GM19099 (cell line): ENCODE measurements around the gene FSIP1.

Source experiments
- POLR2A ChIP-seq: IDR thresholded peaks from 3 replicates; pipeline ENCODE4 v1.6.1; 2011; ENCODE audit warnings: low read depth; ENCODE audit not compliant: insufficient read length; ENCODE audit errors: extremely low read depth

The FSIP1 gene

GRCh38 chr15:39642011-39642640 lies 140.5 kb downstream of the FSIP1 start:
- no peak for TF ChIP-seq POLR2A

- TF ChIP-seq POLR2A: no peak
Measured at GRCh38 chr15:39641191-39641889, 141.3 kb downstream of the FSIP1 start.

GRCh38 chr15:39640665-39641064 lies 142.0 kb downstream of the FSIP1 start:
- no peak for TF ChIP-seq POLR2A

DNA sequence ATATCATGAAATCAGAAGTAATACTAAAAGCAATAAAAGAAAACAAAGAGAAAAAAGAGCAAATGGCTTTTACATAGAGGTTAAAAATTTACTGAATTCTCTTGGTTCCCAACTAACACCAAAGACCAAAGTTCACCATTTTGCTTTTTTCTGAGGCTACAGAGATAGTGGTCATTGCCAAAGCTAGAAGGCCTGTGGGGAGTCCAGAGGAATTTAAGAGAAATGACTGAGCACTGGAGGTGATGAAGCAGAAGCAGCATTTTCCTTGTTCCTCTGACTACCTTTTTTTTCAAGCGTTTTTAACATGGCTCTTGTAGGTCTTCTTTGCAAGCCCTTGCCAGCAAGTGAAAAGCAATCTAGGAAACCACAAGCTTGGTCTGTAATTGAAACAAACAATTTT lies 143.6 kb downstream of the FSIP1 start:
- TF ChIP-seq POLR2A: no peak

GRCh38 chr15:39638041-39638440 lies 144.6 kb downstream of the FSIP1 start:
- no peak for TF ChIP-seq POLR2A

- TF ChIP-seq POLR2A: no peak
Measured at GRCh38 chr15:39631357-39631756, 151.3 kb downstream of the FSIP1 start.

DNA sequence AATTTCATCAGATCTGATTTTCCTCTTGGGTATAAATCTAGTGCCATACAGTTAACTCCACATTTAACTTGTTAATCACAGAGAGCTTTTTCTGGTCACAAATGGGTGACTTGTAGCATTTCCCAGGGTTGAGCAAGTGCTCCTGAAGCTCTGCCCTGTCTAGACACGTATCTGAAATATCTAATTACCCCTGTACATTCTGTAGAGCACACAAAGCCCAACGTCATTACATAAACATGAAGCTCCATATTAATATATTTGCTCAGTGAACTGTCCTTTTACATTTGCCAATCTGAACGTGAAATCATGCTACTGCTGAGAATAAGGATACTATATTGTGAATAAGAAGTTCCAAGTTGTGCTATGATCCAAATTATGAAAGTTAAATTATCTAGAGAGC lies 152.7 kb downstream of the FSIP1 start:
- no peak for TF ChIP-seq POLR2A

- no peak for TF ChIP-seq POLR2A
Measured at GRCh38 chr15:39629371-39629770, 153.3 kb downstream of the FSIP1 start.

DNA sequence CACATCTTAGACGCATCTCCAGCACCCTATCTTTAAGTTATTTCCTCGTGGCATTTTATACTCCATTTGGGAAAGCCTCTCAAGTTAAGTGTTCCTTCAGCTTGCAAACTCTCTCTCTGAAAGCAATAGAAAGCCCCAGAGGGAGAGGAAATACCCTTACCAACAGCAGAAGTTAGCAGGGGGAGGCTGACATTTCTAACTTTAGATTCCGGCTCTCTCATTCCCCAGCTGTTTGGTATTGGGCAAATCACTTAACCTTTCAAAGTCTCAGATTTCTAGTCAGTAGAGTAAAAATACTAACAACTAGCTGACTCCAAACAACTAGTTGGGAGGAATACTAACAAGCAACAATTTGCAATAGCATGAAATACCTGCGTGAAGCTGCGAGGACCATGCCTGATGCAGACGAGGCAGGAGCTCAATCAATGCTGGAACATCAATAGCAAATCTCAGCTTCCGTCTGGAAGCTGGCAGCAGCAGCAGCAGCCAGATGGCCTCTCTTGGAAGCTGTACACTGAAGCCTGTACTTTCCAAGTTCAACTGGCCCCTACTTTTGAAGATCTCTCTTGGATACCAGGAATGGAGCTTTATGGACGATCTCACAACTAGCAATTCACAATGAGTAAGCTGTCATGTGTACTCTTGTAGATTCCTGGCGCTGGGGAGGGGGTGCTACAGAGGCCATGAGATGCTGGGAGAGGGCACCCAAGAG lies 153.9 kb downstream of the FSIP1 start:
- TF ChIP-seq POLR2A: no peak

DNA sequence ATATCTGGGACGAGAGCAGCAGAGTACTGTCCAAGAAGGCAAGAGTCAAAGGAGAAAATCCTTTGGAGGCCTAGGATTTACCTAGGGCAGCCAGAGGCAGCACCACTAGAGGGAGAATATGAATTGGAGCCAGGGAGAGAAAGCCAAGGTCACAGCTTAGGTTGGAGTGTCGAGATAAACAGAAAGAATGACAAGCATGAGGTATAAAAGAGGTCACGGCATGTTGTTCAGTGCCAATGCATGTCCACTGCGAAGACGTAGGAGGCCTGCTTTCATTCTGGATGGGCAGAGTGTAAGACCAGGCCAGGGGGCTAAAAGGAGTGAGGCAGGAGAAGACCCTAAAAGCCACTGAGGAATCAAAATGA lies 154.5 kb downstream of the FSIP1 start:
- TF ChIP-seq POLR2A: no peak

GRCh38 chr15:39627451-39628143 lies 155.0 kb downstream of the FSIP1 start:
- TF ChIP-seq POLR2A: no peak

DNA sequence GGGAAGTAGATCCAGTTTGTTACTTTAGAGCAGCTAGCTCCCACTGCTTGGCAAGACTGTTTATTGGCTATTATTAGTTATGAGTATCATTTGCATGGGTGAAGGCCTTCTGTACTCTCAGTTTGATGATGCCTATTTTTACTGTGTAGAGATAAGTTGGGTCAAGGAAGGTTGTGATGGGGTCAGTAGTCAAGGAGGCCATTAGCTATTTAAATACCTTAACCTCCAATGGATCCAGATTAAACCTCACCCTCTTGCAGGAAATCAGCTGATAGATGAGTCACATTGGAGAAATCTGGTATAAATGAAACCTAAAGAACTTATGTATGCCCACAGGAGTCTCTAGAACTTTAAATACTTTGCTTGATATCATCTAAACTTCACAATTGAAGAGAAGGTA lies 156.8 kb downstream of the FSIP1 start:
- TF ChIP-seq POLR2A: no peak

- TF ChIP-seq POLR2A: no peak
Measured at GRCh38 chr15:39625451-39625850, 157.2 kb downstream of the FSIP1 start.

DNA sequence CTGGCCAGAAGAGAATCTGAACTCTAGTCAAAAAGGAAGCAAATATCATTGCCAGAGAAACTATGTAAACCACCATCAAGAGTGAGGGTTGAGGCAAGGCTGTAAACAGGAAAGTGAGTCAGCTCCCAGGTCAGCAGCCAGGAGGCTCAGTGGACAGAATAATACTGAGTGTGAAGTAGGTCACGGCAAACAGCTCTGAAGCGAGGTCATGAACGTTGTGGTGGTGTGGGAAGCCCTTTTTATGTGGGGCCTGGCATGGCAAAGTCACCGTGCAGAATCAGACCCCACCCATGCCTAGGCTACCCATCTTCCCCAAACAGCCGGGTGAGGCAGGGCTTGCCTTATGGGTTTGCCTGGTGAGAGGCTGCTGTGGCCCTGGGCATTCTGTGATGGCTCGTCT lies 157.8 kb downstream of the FSIP1 start:
- no peak for TF ChIP-seq POLR2A

GRCh38 chr15:39623529-39623931 lies 159.1 kb downstream of the FSIP1 start:
- no peak for TF ChIP-seq POLR2A

- no peak for TF ChIP-seq POLR2A
Measured at GRCh38 chr15:39622660-39623516, 159.8 kb downstream of the FSIP1 start.
